Sigmoid colon (tissue), 7 donors: ENCODE results near the gene EFHD2. TPM values are rescaled to one million over a fixed set of nuclear protein-coding genes. Genes with fewer than 3 reads are reported as not detected.

Source experiments
- DNase-seq: peaks from one replicate; pipeline ENCODE4 v3.0.0-alpha.2; 2019
- H3K27ac ChIP-seq, 4 donors: fragments of 200-600 bp; sonication (generic); one replicate each; pipeline ENCODE4 v1.5.1; 2016 to 2019; ENCODE audit warnings: mild to moderate bottlenecking in 1 of 4
- H3K27me3 ChIP-seq, 3 donors: fragments of 200-600 bp; sonication (generic); one replicate each; pipeline ENCODE4 v1.5.1; 2019; ENCODE audit warnings: mild to moderate bottlenecking in 1 of 3
- H3K36me3 ChIP-seq, 4 donors: fragments of 200-600 bp; sonication (generic); one replicate each; pipeline ENCODE4 v1.5.1; 2016 to 2019
- H3K4me1 ChIP-seq, 4 donors: fragments of 200-600 bp; sonication (generic); one replicate each; pipeline ENCODE4 v1.5.1; 2017 to 2019
- H3K4me3 ChIP-seq, 4 donors: fragments of 200-600 bp; sonication (generic); one replicate each; pipeline ENCODE4 v1.5.1; 2017 to 2019; ENCODE audit warnings: mild to moderate bottlenecking in 2 of 4, moderate library complexity in 1 of 4
- H3K9me3 ChIP-seq, 4 donors: fragments of 200-600 bp in 3 of 4; sonication (generic) in 3 of 4; one replicate each; pipeline versions ENCODE4 v1.5.1 to v1.6.1; 2013 to 2019
- CTCF ChIP-seq, 4 experiments: fragments of 450-650 bp in 3 of 4; fragments of 200-600 bp in 1 of 4; IDR thresholded peaks; one replicate each; pipeline ENCODE4 v1.5.1; 2016 to 2019; ENCODE audit warnings: antibody characterized with exemption in 4 of 4, mild to moderate bottlenecking in 3 of 4, moderate library complexity in 2 of 4
- EP300 ChIP-seq, 4 donors: sonication (generic); formaldehyde crosslinking; IDR thresholded peaks; one replicate each; pipeline ENCODE4 v1.6.1; 2017; ENCODE audit warnings: antibody characterized with exemption in 4 of 4
- POLR2A ChIP-seq, 2 donors: fragments of 450-650 bp; IDR thresholded peaks; one replicate each; pipeline ENCODE4 v1.6.1; 2016; ENCODE audit warnings: antibody characterized with exemption in 2 of 2, mild to moderate bottlenecking in 2 of 2, moderate library complexity in 2 of 2
- POLR2AphosphoS5 ChIP-seq, 4 donors: sonication (generic); formaldehyde crosslinking; IDR thresholded peaks; one replicate each; pipeline ENCODE4 v1.6.1; 2017; ENCODE audit warnings: antibody characterized with exemption in 4 of 4
- WGBS, 2 donors: extraction: QIAGEN DNeasy Blood & Tissue Kit; methylation state at CpG; one replicate each; pipeline ENCODE4 v1.1.7; 2013; 5-methylcytosine and 5-hydroxymethylcytosine counted together
- intact Hi-C: fragments of 100-400 bp; cut with DNase I; formaldehyde crosslinking; loops from one replicate; pipeline ENCODE4 v1.15.1; 2023
- polyA plus RNA-seq, 3 donors: library from polyadenylated mRNA; stranded (reverse); fragments of 200-250 nt; gene quantifications; one replicate each; pipeline ENCODE4 v1.2.3, GENCODE V29; 2013
- total RNA-seq, 4 donors: library from RNA; depleted of rRNA; stranded (reverse); fragments of >200 nt; gene quantifications; one replicate each; pipeline ENCODE4 v1.1.0, GENCODE V29; 2016
- donor health status: healthy with polysubstance abuse.
- donor health status: Bipolar disorder and iron deficiency.
- donor health status: healthy.

The EFHD2 gene
- total and polyA plus RNA-seq, 7 donors: 32.7 to 181 (median 47.4) TPM

DNA sequence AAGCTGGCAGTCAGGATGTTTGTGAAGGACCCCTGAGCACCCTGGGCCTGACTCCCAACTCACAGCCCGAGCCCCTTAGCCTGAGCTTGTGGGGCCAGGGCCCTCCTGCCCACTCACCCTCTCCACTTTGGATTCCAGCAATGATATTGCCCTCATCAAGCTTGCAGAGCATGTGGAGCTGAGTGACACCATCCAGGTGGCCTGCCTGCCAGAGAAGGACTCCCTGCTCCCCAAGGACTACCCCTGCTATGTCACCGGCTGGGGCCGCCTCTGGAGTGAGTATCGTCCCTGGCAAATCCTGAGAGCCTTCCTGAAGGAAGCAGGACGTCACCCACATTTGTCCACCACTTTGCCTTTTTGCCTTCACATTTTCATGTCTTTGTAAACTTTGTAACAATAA is 33.6 kb downstream of the EFHD2 start:
- Histone ChIP-seq H3K4me1 (no peaks in the 10 kb centered on the region), H3K27me3 (peaks cover 0 to 4% (median 0%) of the 10 kb centered on the region in 3 donors), H3K36me3 (no peaks in the 10 kb centered on the region), H3K9me3 (no peaks in the 10 kb centered on the region), H3K4me3 (no peak overlapping the region), H3K27ac (no peak overlapping the region)
- TF ChIP-seq POLR2A (IDR thresholded peaks at IDR 0.05) (no peak), POLR2AphosphoS5 (IDR thresholded peaks at IDR 0.05) (no peak), CTCF (IDR thresholded peaks at IDR 0.05) (no peak), EP300 (IDR thresholded peaks at IDR 0.05) (no peak)
- DNase-seq: no peak
- intact Hi-C loops: no loop called here
- WGBS, 2 donors: 73 to 84% methylated on average over 5 of the region's 5 CpGs

GRCh38 chr1:15444468-15445389 is 35.0 kb downstream of the EFHD2 start:
- DNase-seq: no peak
- Histone ChIP-seq H3K36me3 (no peaks in the 10 kb centered on the region), H3K4me3 (no peak overlapping the region), H3K27ac (no peak overlapping the region), H3K4me1 (no peaks in the 10 kb centered on the region), H3K9me3 (no peaks in the 10 kb centered on the region), H3K27me3 (peaks cover 0 to 4% (median 0%) of the 10 kb centered on the region in 3 donors)
- TF ChIP-seq CTCF (IDR thresholded peaks at IDR 0.05): no peak
- TF ChIP-seq POLR2A (IDR thresholded peaks at IDR 0.05): no peak
- no peak for TF ChIP-seq EP300 (IDR thresholded peaks at IDR 0.05)
- TF ChIP-seq POLR2AphosphoS5 (IDR thresholded peaks at IDR 0.05): no peak
- 85 to 87% methylated on average over 17 of the region's 17 CpGs for WGBS, 2 donors
- intact Hi-C loops: no loop called here

DNA sequence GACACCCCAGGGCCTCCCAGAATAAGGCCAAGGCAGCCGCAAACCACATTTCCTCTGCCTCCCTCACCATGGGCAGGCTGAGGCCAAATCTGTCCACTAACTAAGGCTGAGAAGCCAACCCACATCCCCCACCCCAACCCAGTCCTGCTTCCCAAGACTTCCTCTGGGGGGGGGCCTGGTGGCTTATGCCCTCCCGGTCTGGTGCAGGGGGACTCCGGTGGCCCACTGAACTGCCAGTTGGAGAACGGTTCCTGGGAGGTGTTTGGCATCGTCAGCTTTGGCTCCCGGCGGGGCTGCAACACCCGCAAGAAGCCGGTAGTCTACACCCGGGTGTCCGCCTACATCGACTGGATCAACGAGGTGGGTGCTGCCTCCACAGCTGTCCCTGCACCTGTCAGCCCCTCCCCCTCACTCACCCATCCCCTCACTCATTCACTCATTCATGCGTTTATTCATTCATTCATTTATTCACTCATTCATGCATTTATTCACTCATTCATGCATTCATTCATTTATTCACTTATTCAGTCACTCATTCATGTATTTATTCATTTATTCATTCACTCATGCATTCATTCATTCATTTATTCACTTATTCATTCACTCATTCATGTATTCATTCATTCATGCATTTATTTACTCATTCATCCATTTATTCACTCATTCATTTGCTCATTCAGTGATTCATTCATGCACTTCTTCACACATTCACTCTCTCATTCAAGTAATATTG is 35.9 kb downstream of the EFHD2 start:
- 74 to 79% methylated on average over 14 of the region's 14 CpGs for WGBS, 2 donors

GRCh38 chr1:15446212-15446611 is 36.5 kb downstream of the EFHD2 start:
- H3K27ac ChIP-seq: no peak overlapping the region
- intact Hi-C loops: no loop called here
- peaks cover 0 to 4% (median 0%) of the 10 kb centered on the region in 3 donors for H3K27me3 ChIP-seq
- no peak for TF ChIP-seq EP300 (IDR thresholded peaks at IDR 0.05)
- no peak for TF ChIP-seq POLR2A (IDR thresholded peaks at IDR 0.05)
- no peak for TF ChIP-seq CTCF (IDR thresholded peaks at IDR 0.05)
- TF ChIP-seq POLR2AphosphoS5 (IDR thresholded peaks at IDR 0.05): no peak
- WGBS, 2 donors: 16 to 64% methylated on average over 4 of the region's 4 CpGs
- no peak for DNase-seq
- no peaks in the 10 kb centered on the region for H3K4me1 ChIP-seq
- H3K36me3 ChIP-seq: no peaks in the 10 kb centered on the region
- no peak overlapping the region for H3K4me3 ChIP-seq
- H3K9me3 ChIP-seq: no peaks in the 10 kb centered on the region

More for the DNA sequence above, 35.9 kb downstream of the EFHD2 start:
- Histone ChIP-seq H3K4me1 (no peaks in the 10 kb centered on the region), H3K4me3 (no peak overlapping the region), H3K36me3 (no peaks in the 10 kb centered on the region), H3K27ac (no peak overlapping the region), H3K9me3 (no peaks in the 10 kb centered on the region), H3K27me3 (peaks cover 0 to 4% (median 0%) of the 10 kb centered on the region in 3 donors)
- no peak for DNase-seq
- intact Hi-C loops: no loop called here
- no peak for TF ChIP-seq EP300 (IDR thresholded peaks at IDR 0.05)
- TF ChIP-seq CTCF (IDR thresholded peaks at IDR 0.05): no peak
- TF ChIP-seq POLR2A (IDR thresholded peaks at IDR 0.05): no peak
- TF ChIP-seq POLR2AphosphoS5 (IDR thresholded peaks at IDR 0.05): no peak
